HepG2 (cell line): ENCODE measurements around the gene CCL22. TPM values are rescaled to one million over a fixed set of nuclear protein-coding genes. Genes with fewer than 3 reads are reported as not detected.

ENCODE experiments used
- ARHGAP35 ChIP-seq: sonication (generic); formaldehyde crosslinking; IDR thresholded peaks from 2 replicates; pipeline ENCODE4 v1.9.0; 2022; ENCODE audit warnings: mild to moderate bottlenecking, inconsistent platforms, moderate library complexity, missing genetic modification reagents, borderline replicate concordance
- CC2D1A ChIP-seq: sonication (generic); formaldehyde crosslinking; IDR thresholded peaks from 2 replicates; pipeline ENCODE4 v1.8.1; 2023; ENCODE audit warnings: mild to moderate bottlenecking, missing genetic modification reagents
- KDM2A ChIP-seq: sonication (generic); formaldehyde crosslinking; IDR thresholded peaks from 2 replicates; pipeline ENCODE4 v1.4.0; 2020; ENCODE audit warnings: low read depth, missing genetic modification reagents, borderline replicate concordance
- MAF1 ChIP-seq: sonication (generic); formaldehyde crosslinking; IDR thresholded peaks from 2 replicates; pipeline ENCODE4 v1.5.0; 2020; ENCODE audit warnings: missing genetic modification reagents, borderline replicate concordance
- RFX3 ChIP-seq: IDR thresholded peaks from 2 replicates; pipeline ENCODE4 v1.6.1; 2016; ENCODE audit warnings: missing biosample characterization, missing genetic modification reagents
- SALL2 ChIP-seq: sonication (generic); formaldehyde crosslinking; IDR thresholded peaks from 2 replicates; pipeline ENCODE4 v1.8.1; 2023; ENCODE audit warnings: mild to moderate bottlenecking, missing genetic modification reagents, inconsistent platforms
- SNAI1 ChIP-seq: sonication (generic); formaldehyde crosslinking; IDR thresholded peaks from 2 replicates; pipeline ENCODE4 v1.5.0; 2020; ENCODE audit warnings: mild to moderate bottlenecking, missing genetic modification reagents, borderline replicate concordance
- ZBTB34 ChIP-seq: sonication (generic); formaldehyde crosslinking; IDR thresholded peaks from 2 replicates; pipeline ENCODE4 v1.8.0; 2022; ENCODE audit warnings: mild to moderate bottlenecking, missing genetic modification reagents
- ZBTB46 ChIP-seq: sonication (generic); formaldehyde crosslinking; IDR thresholded peaks from 2 replicates; pipeline ENCODE4 v1.4.0; 2020; ENCODE audit warnings: mild to moderate bottlenecking, missing genetic modification reagents, borderline replicate concordance
- ZNF18 ChIP-seq: sonication (generic); formaldehyde crosslinking; IDR thresholded peaks from 2 replicates; pipeline ENCODE4 v1.8.0; 2022; ENCODE audit warnings: mild to moderate bottlenecking, missing genetic modification reagents; ENCODE audit not compliant: insufficient replicate concordance
- ZNF224 ChIP-seq: sonication (generic); formaldehyde crosslinking; IDR thresholded peaks from 2 replicates; pipeline ENCODE4 v1.5.0; 2020; ENCODE audit warnings: mild to moderate bottlenecking, missing genetic modification reagents
- ZNF547 ChIP-seq: sonication (generic); formaldehyde crosslinking; IDR thresholded peaks from 2 replicates; pipeline ENCODE4 v1.5.1; 2020; ENCODE audit warnings: mild to moderate bottlenecking, missing genetic modification reagents
- ZNF572 ChIP-seq: sonication (generic); formaldehyde crosslinking; IDR thresholded peaks from 2 replicates; pipeline ENCODE4 v1.5.1; 2020; ENCODE audit warnings: mild to moderate bottlenecking, missing genetic modification reagents
- polyA plus RNA-seq, 8 experiments: library from polyadenylated mRNA; depleted of rRNA in 3 of 8; stranded (reverse) in 7 of 8; unstranded in 1 of 8; fragments of >200 nt; fragmentation: Illumina TruSeq in 4 of 8; extraction: Trizol in 4 of 8; gene quantifications; 2 replicates each; pipeline versions ENCODE4 v1.2.1 to v1.2.3, GENCODE V29; 2011 to 2016; ENCODE audit warnings: low read depth in 4 of 8, missing spikeins in 1 of 8, mixed read lengths in 1 of 8; ENCODE audit not compliant: insufficient read depth in 1 of 8
- total RNA-seq, 5 experiments: library from RNA; depleted of rRNA; stranded (reverse); fragments of >200 nt; fragmentation: Illumina TruSeq; extraction: Trizol; gene quantifications; 2 replicates each; pipeline ENCODE4 v1.2.3, GENCODE V29; 2016; ENCODE audit warnings: low read depth in 1 of 5
- TF ChIP-seq, protein P1 (sequence below): sonication (generic); formaldehyde crosslinking; IDR thresholded peaks from 2 replicates; pipeline ENCODE4 v1.4.0; 2020; ENCODE audit warnings: mild to moderate bottlenecking, missing genetic modification reagents

CCL22 gene
- total and polyA plus RNA-seq, 2 of the 13 experiments (the other 11 are each of a cell fraction or from before 2014, with no cell fraction given) = not detected

GRCh38 chr16:57384248-57385070, 25.9 kb downstream of the CCL22 start (continued):
- TF ChIP-seq SALL2 (CRISPR knock-in tag) = no peak; the same call in 1 of the 2 replicates
- TF ChIP-seq ARHGAP35 = no peak
- TF ChIP-seq ZNF547 (CRISPR knock-in tag) = peak; percentile 64; the same call in 1 of the 2 replicates
- TF ChIP-seq, protein P1, sequence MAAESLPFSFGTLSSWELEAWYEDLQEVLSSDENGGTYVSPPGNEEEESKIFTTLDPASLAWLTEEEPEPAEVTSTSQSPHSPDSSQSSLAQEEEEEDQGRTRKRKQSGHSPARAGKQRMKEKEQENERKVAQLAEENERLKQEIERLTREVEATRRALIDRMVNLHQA (CRISPR knock-in tag) = no peak
- no peak for TF ChIP-seq MAF1
- TF ChIP-seq SNAI1 = peak; percentile 64; the same call in 1 of the 2 replicates
- TF ChIP-seq RFX3 = no peak
- no peak for TF ChIP-seq CC2D1A (CRISPR knock-in tag)
- TF ChIP-seq ZNF224 (CRISPR knock-in tag) = 0 out of 2 replicates have a peak, but pooled peaks have one; percentile 59
- TF ChIP-seq ZBTB34 (CRISPR knock-in tag) = no peak
- TF ChIP-seq KDM2A (CRISPR knock-in tag) = peak; percentile 91
- no peak; the same call in 1 of the 2 replicates for TF ChIP-seq ZNF572 (CRISPR knock-in tag)
- TF ChIP-seq ZNF18 = no peak
- TF ChIP-seq ZBTB46 (CRISPR knock-in tag) = no peak
